MCF 10A (cell line): ENCODE measurements around the gene GALNT14. TPM values are rescaled to one million over a fixed set of nuclear protein-coding genes. Genes with fewer than 3 reads are reported as not detected.

Experiments used
- BruUV-seq: library from RNA; stranded (reverse); fragments of 400-500 nt; replicated peaks from 2 replicates; lab custom pipeline; 2021; lab: Mats Ljungman, UMichigan
- CTCF ChIA-PET: fragments of 300-600 bp; sonication (Branson Sonifier 250); formaldehyde crosslinking; extraction: SDS; loops from one replicate; lab custom pipeline; 2021; ENCODE audit warnings: antibody characterized with exemption, inconsistent platforms; lab: Yijun Ruan, JAX
- POLR2A ChIA-PET: fragments of 300-600, 350-650 bp; sonication (Branson Sonifier 250); formaldehyde crosslinking; extraction: SDS; loops from one replicate; lab custom pipeline; 2020; ENCODE audit warnings: antibody characterized with exemption, inconsistent platforms; lab: Yijun Ruan, JAX
- DNase-seq: peaks from one replicate; pipeline ENCODE4 v3.0.0-alpha.2; 2018; ENCODE audit not compliant: unreplicated experiment
- H3K27ac Mint-ChIP-seq: one replicate; pipeline ENCODE4 v1.8.0; 2022; ENCODE audit warnings: mild to moderate bottlenecking, low read depth, mixed read lengths; ENCODE audit not compliant: unreplicated experiment
- H3K27me3 Mint-ChIP-seq: one replicate; pipeline ENCODE4 v1.8.0; 2022; ENCODE audit warnings: mixed read lengths; ENCODE audit not compliant: insufficient read depth, unreplicated experiment
- H3K36me3 Mint-ChIP-seq: one replicate; pipeline ENCODE4 v1.8.0; 2022; ENCODE audit warnings: mild to moderate bottlenecking, moderate library complexity, mixed read lengths; ENCODE audit not compliant: insufficient read depth, unreplicated experiment
- H3K4me1 Mint-ChIP-seq: one replicate; pipeline ENCODE4 v1.8.0; 2022; ENCODE audit warnings: mixed read lengths; ENCODE audit not compliant: insufficient read depth, unreplicated experiment
- H3K4me3 Mint-ChIP-seq: one replicate; pipeline ENCODE4 v1.8.0; 2022; ENCODE audit warnings: mild to moderate bottlenecking, moderate library complexity, mixed read lengths; ENCODE audit not compliant: unreplicated experiment
- H3K9me3 Mint-ChIP-seq: one replicate; pipeline ENCODE4 v1.8.0; 2022; ENCODE audit warnings: mixed read lengths; ENCODE audit not compliant: unreplicated experiment
- CTCF ChIP-seq: fragments of 200-600 bp; IDR thresholded peaks from one replicate; pipeline ENCODE4 v1.8.0; 2022; ENCODE audit warnings: antibody characterized with exemption, mild to moderate bottlenecking; ENCODE audit not compliant: unreplicated experiment
- intact Hi-C: fragments of 100-400 bp; cut with micrococcal nuclease; formaldehyde crosslinking; loops from 2 replicates; pipeline ENCODE4 v1.14.1; 2022
- total RNA-seq: library from RNA; stranded (reverse); gene quantifications from 2 replicates; pipeline ENCODE4 v1.2.3, GENCODE V29; 2022

Gene GALNT14
- total RNA-seq, 1 experiment from 2014 or later, result 4.6 TPM

GRCh38 chr2:30985493-30986230 lies 152.6 kb downstream of the GALNT14 start:
- no peak overlapping the region for H3K4me3 Mint-ChIP-seq
- ChIA-PET CTCF (interaction anchor here (0.6 to 2.1 kb wide), 3 partner anchors 18 to 1707 kb away, joined by 3 to 5 read pairs (median 4); no protein-coding TSS in a partner anchor), POLR2A (no interaction called here)
- TF ChIP-seq CTCF, result no peak
- H3K9me3 Mint-ChIP-seq, result no peaks in the 10 kb centered on the region
- intact Hi-C loops, result no loop called here
- no peaks in the 10 kb centered on the region for H3K27me3 Mint-ChIP-seq
- no peaks in the 10 kb centered on the region for H3K36me3 Mint-ChIP-seq
- BruUV-seq, result no TSS peak
- no peak for DNase-seq
- H3K27ac Mint-ChIP-seq, result no peak overlapping the region
- no peaks in the 10 kb centered on the region for H3K4me1 Mint-ChIP-seq

GRCh38 chr2:30984148-30984547 lies 154.1 kb downstream of the GALNT14 start:
- TF ChIP-seq CTCF, result no peak
- Mint-ChIP-seq H3K36me3 (no peaks in the 10 kb centered on the region), H3K4me1 (peaks cover 12% of the 10 kb centered on the region), H3K4me3 (no peak overlapping the region), H3K27me3 (no peaks in the 10 kb centered on the region), H3K27ac (no peak overlapping the region), H3K9me3 (no peaks in the 10 kb centered on the region)
- ChIA-PET CTCF (interaction anchor here (2.1 kb wide), 1 partner anchor 122 kb away, joined by 5 read pairs; no protein-coding TSS in a partner anchor), POLR2A (no interaction called here)
- no peak for DNase-seq
- intact Hi-C loops, result no loop called here
- no TSS peak for BruUV-seq

GRCh38 chr2:30981510-30981909 lies 156.7 kb downstream of the GALNT14 start:
- no peak for DNase-seq
- H3K27me3 Mint-ChIP-seq, result no peaks in the 10 kb centered on the region
- POLR2A ChIA-PET, result no interaction called here
- no peak overlapping the region for H3K4me3 Mint-ChIP-seq
- BruUV-seq, result no TSS peak
- CTCF ChIA-PET, result interaction anchor here (0.6 to 0.7 kb wide), 2 partner anchors 24 to 749 kb away, joined by 3 read pairs; no protein-coding TSS in a partner anchor
- H3K9me3 Mint-ChIP-seq, result no peaks in the 10 kb centered on the region
- H3K36me3 Mint-ChIP-seq, result no peaks in the 10 kb centered on the region
- no peak overlapping the region for H3K27ac Mint-ChIP-seq
- peaks cover 16% of the 10 kb centered on the region for H3K4me1 Mint-ChIP-seq
- TF ChIP-seq CTCF, result no peak
- intact Hi-C loops, result no loop called here

GRCh38 chr2:30981096-30981495 lies 157.1 kb downstream of the GALNT14 start:
- Mint-ChIP-seq H3K4me3 (no peak overlapping the region), H3K36me3 (no peaks in the 10 kb centered on the region), H3K27me3 (no peaks in the 10 kb centered on the region), H3K9me3 (no peaks in the 10 kb centered on the region), H3K27ac (no peak overlapping the region), H3K4me1 (peaks cover 16% of the 10 kb centered on the region)
- CTCF ChIA-PET, result interaction anchor here (0.5 to 1.8 kb wide), 4 partner anchors 7 to 749 kb away, joined by 3 to 6 read pairs (median 5); partner anchors contain the start of gene GALNT14
- intact Hi-C loops, result no loop called here
- TF ChIP-seq CTCF, result no peak
- no TSS peak for BruUV-seq
- POLR2A ChIA-PET, result no interaction called here
- DNase-seq, result no peak
